ENCODE measurements around the gene AEBP2.

AEBP2 gene

GRCh38 chr12:19436931-19437330, 2.4 kb upstream of the AEBP2 start:
- TF ChIP-seq CTCF (IDR thresholded peaks at IDR 0.05; ENCODE audit: low read depth, low read length) (no peak), EZH2phosphoT487 (IDR thresholded peaks at IDR 0.05; ENCODE audit: low read depth) (no peak)
- Histone ChIP-seq H2AFZ (ENCODE audit: low read depth, low read length) (no peak overlapping the region), H3K27ac (ENCODE audit: low read length) (no peak overlapping the region)

GRCh38 chr12:19437996-19438395, 1.3 kb upstream of the AEBP2 start:
- Histone ChIP-seq H3K36me3 (replicated peaks; ENCODE audit: low read depth, low read length) (peaks cover 15% of the 10 kb centered on the region), H3K27ac (ENCODE audit: low read length) (no peak overlapping the region), H3K4me1 (ENCODE audit: low read length) (peaks cover 19% of the 10 kb centered on the region), H4K20me1 (ENCODE audit: insufficient read depth, low read length) (peaks cover 24% of the 10 kb centered on the region), H3K79me2 (ENCODE audit: low read length) (peaks cover 34% of the 10 kb centered on the region), H3K4me3 (ENCODE audit: low read length) (no peak overlapping the region), H3K9me3 (ENCODE audit: insufficient read depth, low read length) (no peaks in the 10 kb centered on the region), H2AFZ (ENCODE audit: low read depth, low read length) (no peak overlapping the region), H3K9ac (ENCODE audit: low read length) (no peak overlapping the region), H3K27me3 (ENCODE audit: low read depth, low read length) (no peaks in the 10 kb centered on the region), H3K4me2 (ENCODE audit: low read length) (no peak overlapping the region)
- no peak for TF ChIP-seq CTCF (IDR thresholded peaks at IDR 0.05; ENCODE audit: low read depth, low read length)
- no peak for TF ChIP-seq EZH2phosphoT487 (IDR thresholded peaks at IDR 0.05; ENCODE audit: low read depth)

More at GRCh38 chr12:19436931-19437330, 2.4 kb upstream of the AEBP2 start:
- H3K27me3 ChIP-seq (ENCODE audit: low read depth, low read length) = no peaks in the 10 kb centered on the region
- no peak overlapping the region for H3K4me2 ChIP-seq (ENCODE audit: low read length)
- peaks cover 6% of the 10 kb centered on the region for H3K36me3 ChIP-seq (replicated peaks; ENCODE audit: low read depth, low read length)
- peaks cover 14% of the 10 kb centered on the region for H3K4me1 ChIP-seq (ENCODE audit: low read length)
- H4K20me1 ChIP-seq (ENCODE audit: insufficient read depth, low read length) = peaks cover 13% of the 10 kb centered on the region
- H3K4me3 ChIP-seq (ENCODE audit: low read length) = no peak overlapping the region
- no peaks in the 10 kb centered on the region for H3K9me3 ChIP-seq (ENCODE audit: insufficient read depth, low read length)
- no peak overlapping the region for H3K9ac ChIP-seq (ENCODE audit: low read length)
- peaks cover 23% of the 10 kb centered on the region for H3K79me2 ChIP-seq (ENCODE audit: low read length)

GRCh38 chr12:19440019-19440858, 947 bp downstream of the AEBP2 start:
- Histone ChIP-seq H3K9ac (ENCODE audit: low read length) (peak overlapping the region; percentile 99), H4K20me1 (ENCODE audit: insufficient read depth, low read length) (peaks cover 38% of the 10 kb centered on the region), H3K4me3 (ENCODE audit: low read length) (peak overlapping the region; percentile 83), H3K27ac (ENCODE audit: low read length) (peak overlapping the region; percentile 76), H3K36me3 (replicated peaks; ENCODE audit: low read depth, low read length) (peaks cover 17% of the 10 kb centered on the region), H3K4me2 (ENCODE audit: low read length) (peak overlapping the region; percentile 66), H3K4me1 (ENCODE audit: low read length) (peaks cover 19% of the 10 kb centered on the region), H3K79me2 (ENCODE audit: low read length) (peaks cover 56% of the 10 kb centered on the region), H2AFZ (ENCODE audit: low read depth, low read length) (peak overlapping the region; percentile 75; the same call in 1 of the 2 replicates), H3K9me3 (ENCODE audit: insufficient read depth, low read length) (no peaks in the 10 kb centered on the region), H3K27me3 (ENCODE audit: low read depth, low read length) (no peaks in the 10 kb centered on the region)
- TF ChIP-seq CTCF (IDR thresholded peaks at IDR 0.05; ENCODE audit: low read depth, low read length) (no peak), EZH2phosphoT487 (IDR thresholded peaks at IDR 0.05; ENCODE audit: low read depth) (no peak)

GRCh38 chr12:19440916-19441315, 1.6 kb downstream of the AEBP2 start:
- peaks cover 45% of the 10 kb centered on the region for H4K20me1 ChIP-seq (ENCODE audit: insufficient read depth, low read length)
- TF ChIP-seq EZH2phosphoT487 (IDR thresholded peaks at IDR 0.05; ENCODE audit: low read depth) (no peak), CTCF (IDR thresholded peaks at IDR 0.05; ENCODE audit: low read depth, low read length) (no peak)
- H3K27ac ChIP-seq (ENCODE audit: low read length) = peak overlapping the region; percentile 76; the same call in 1 of the 2 replicates
- peaks cover 22% of the 10 kb centered on the region for H3K36me3 ChIP-seq (replicated peaks; ENCODE audit: low read depth, low read length)
- no peaks in the 10 kb centered on the region for H3K9me3 ChIP-seq (ENCODE audit: insufficient read depth, low read length)
- no peaks in the 10 kb centered on the region for H3K27me3 ChIP-seq (ENCODE audit: low read depth, low read length)
- no peak overlapping the region for H2AFZ ChIP-seq (ENCODE audit: low read depth, low read length)
- peak overlapping the region; percentile 66 for H3K4me2 ChIP-seq (ENCODE audit: low read length)
- peaks cover 19% of the 10 kb centered on the region for H3K4me1 ChIP-seq (ENCODE audit: low read length)
- H3K79me2 ChIP-seq (ENCODE audit: low read length) = peaks cover 63% of the 10 kb centered on the region
- peak overlapping the region; percentile 99 for H3K9ac ChIP-seq (ENCODE audit: low read length)
- H3K4me3 ChIP-seq (ENCODE audit: low read length) = peak overlapping the region; percentile 83

Data from OCI-LY3 (cell line).